ENCODE results near the gene USP7.

USP7 gene

GRCh38 chr16:8916541-8917225 is 47.0 kb downstream of the USP7 start:
- no peak for TF ChIP-seq CTCF (IDR thresholded peaks at IDR 0.05; ENCODE audit: insufficient read depth, missing control alignments)
- no peak for FAIRE-seq
- DNase-seq (ENCODE audit: insufficient read length, low spot score), result no peak

GRCh38 chr16:8915722-8916301 is 47.9 kb downstream of the USP7 start:
- no peak for FAIRE-seq
- DNase-seq (ENCODE audit: insufficient read length, low spot score), result no peak
- no peak for TF ChIP-seq CTCF (IDR thresholded peaks at IDR 0.05; ENCODE audit: insufficient read depth, missing control alignments)

GRCh38 chr16:8914098-8914497 is 49.6 kb downstream of the USP7 start:
- DNase-seq (ENCODE audit: insufficient read length, low spot score), result no peak
- no peak for FAIRE-seq

GRCh38 chr16:8912793-8913192 is 50.9 kb downstream of the USP7 start:
- FAIRE-seq, result no peak
- no peak for TF ChIP-seq CTCF (IDR thresholded peaks at IDR 0.05; ENCODE audit: insufficient read depth, missing control alignments)
- DNase-seq (ENCODE audit: insufficient read length, low spot score), result no peak

More at GRCh38 chr16:8914098-8914497, 49.6 kb downstream of the USP7 start:
- TF ChIP-seq CTCF (IDR thresholded peaks at IDR 0.05; ENCODE audit: insufficient read depth, missing control alignments), result no peak

GRCh38 chr16:8910811-8911210 is 52.9 kb downstream of the USP7 start:
- no peak for FAIRE-seq
- no peak for DNase-seq (ENCODE audit: insufficient read length, low spot score)
- no peak for TF ChIP-seq CTCF (IDR thresholded peaks at IDR 0.05; ENCODE audit: insufficient read depth, missing control alignments)

GRCh38 chr16:8908810-8909468 is 54.8 kb downstream of the USP7 start:
- no peak for TF ChIP-seq CTCF (IDR thresholded peaks at IDR 0.05; ENCODE audit: insufficient read depth, missing control alignments)
- FAIRE-seq, result no peak
- no peak for DNase-seq (ENCODE audit: insufficient read length, low spot score)

GRCh38 chr16:8907096-8907495 is 56.6 kb downstream of the USP7 start:
- TF ChIP-seq CTCF (IDR thresholded peaks at IDR 0.05; ENCODE audit: insufficient read depth, missing control alignments), result no peak
- FAIRE-seq, result no peak
- no peak for DNase-seq (ENCODE audit: insufficient read length, low spot score)

Measured in D721Med (cell line).